Measurements from ENCODE around the gene PCDHGA4.
A peak's percentile ranks its signal among the peaks of the same experiment; 100 is the strongest.
"Not testable (repeated sequence)": the region's sequence is repeated elsewhere in the genome, so short reads cannot be mapped to it uniquely, and the experiment has no call there.

The PCDHGA4 gene

GRCh38 chr5:141354900-141355469 is at the start of gene PCDHGA4:
TSS of gene PCDHGA4 (plus strand) at chr5:141355021. CDS start at chr5:141355108, 87 bp downstream.
- no peak for DNase-seq (ENCODE audit: low spot score)
- TF ChIP-seq, protein P1, sequence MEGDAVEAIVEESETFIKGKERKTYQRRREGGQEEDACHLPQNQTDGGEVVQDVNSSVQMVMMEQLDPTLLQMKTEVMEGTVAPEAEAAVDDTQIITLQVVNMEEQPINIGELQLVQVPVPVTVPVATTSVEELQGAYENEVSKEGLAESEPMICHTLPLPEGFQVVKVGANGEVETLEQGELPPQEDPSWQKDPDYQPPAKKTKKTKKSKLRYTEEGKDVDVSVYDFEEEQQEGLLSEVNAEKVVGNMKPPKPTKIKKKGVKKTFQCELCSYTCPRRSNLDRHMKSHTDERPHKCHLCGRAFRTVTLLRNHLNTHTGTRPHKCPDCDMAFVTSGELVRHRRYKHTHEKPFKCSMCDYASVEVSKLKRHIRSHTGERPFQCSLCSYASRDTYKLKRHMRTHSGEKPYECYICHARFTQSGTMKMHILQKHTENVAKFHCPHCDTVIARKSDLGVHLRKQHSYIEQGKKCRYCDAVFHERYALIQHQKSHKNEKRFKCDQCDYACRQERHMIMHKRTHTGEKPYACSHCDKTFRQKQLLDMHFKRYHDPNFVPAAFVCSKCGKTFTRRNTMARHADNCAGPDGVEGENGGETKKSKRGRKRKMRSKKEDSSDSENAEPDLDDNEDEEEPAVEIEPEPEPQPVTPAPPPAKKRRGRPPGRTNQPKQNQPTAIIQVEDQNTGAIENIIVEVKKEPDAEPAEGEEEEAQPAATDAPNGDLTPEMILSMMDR (IDR thresholded peaks at IDR 0.05; ENCODE audit: extremely low read depth, insufficient read depth, missing control alignments), result peak; percentile 22

GRCh38 chr5:141306630-141307029 is 48.2 kb upstream of the PCDHGA4 start:
- TF ChIP-seq, protein P1 (IDR thresholded peaks at IDR 0.05; ENCODE audit: extremely low read depth, insufficient read depth, missing control alignments), result no peak
- no peak for DNase-seq (ENCODE audit: low spot score)
- in situ Hi-C loops (cut with MboI; ENCODE audit: low pct_unique_long_range_greater_than_20kb, low sequenced_read_pairs, unreplicated experiment), result no loop called here

More at GRCh38 chr5:141354900-141355469, at the start of gene PCDHGA4:
- in situ Hi-C loops (cut with MboI; ENCODE audit: low pct_unique_long_range_greater_than_20kb, low sequenced_read_pairs, unreplicated experiment), result no loop called here

GRCh38 chr5:141313711-141314110 is 41.1 kb upstream of the PCDHGA4 start:
- TF ChIP-seq, protein P1 (IDR thresholded peaks at IDR 0.05; ENCODE audit: extremely low read depth, insufficient read depth, missing control alignments), result no peak
- DNase-seq (ENCODE audit: low spot score), result no peak
- in situ Hi-C loops (cut with MboI; ENCODE audit: low pct_unique_long_range_greater_than_20kb, low sequenced_read_pairs, unreplicated experiment), result no loop called here

- in situ Hi-C loops (cut with MboI; ENCODE audit: low pct_unique_long_range_greater_than_20kb, low sequenced_read_pairs, unreplicated experiment); DNase-seq (ENCODE audit: low spot score): not testable (repeated sequence)
These were observed 37.9 kb upstream of the PCDHGA4 start for GRCh38 chr5:141316963-141317362.

GRCh38 chr5:141319202-141319601 is 35.6 kb upstream of the PCDHGA4 start:
- TF ChIP-seq, protein P1 (IDR thresholded peaks at IDR 0.05; ENCODE audit: extremely low read depth, insufficient read depth, missing control alignments), result no peak
- in situ Hi-C loops (cut with MboI; ENCODE audit: low pct_unique_long_range_greater_than_20kb, low sequenced_read_pairs, unreplicated experiment), result no loop called here
- DNase-seq (ENCODE audit: low spot score), result no peak

DNA sequence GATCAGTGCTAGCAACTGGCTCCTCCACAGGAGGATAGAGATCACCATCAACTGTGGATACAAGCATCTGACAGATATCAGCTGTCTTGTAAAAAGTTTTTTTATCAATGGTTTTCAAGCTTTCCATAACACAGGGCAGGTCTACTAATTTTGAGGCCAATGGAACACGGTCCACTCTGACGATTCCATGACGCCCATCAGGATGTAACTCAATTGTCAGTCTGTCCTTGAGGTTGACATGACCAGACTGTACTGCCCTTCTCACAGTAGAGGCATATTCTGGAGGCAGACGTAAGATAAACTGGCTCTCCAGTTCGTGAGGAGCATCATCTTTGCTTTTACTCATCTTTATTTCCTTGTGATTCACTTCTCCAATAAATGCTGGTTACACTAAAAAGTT is 35.1 kb upstream of the PCDHGA4 start:
- DNase-seq (ENCODE audit: low spot score), result no peak
- in situ Hi-C loops (cut with MboI; ENCODE audit: low pct_unique_long_range_greater_than_20kb, low sequenced_read_pairs, unreplicated experiment), result no loop called here
- TF ChIP-seq, protein P1 (IDR thresholded peaks at IDR 0.05; ENCODE audit: extremely low read depth, insufficient read depth, missing control alignments), result no peak

GRCh38 chr5:141320225-141321169 is 34.3 kb upstream of the PCDHGA4 start, which contains the start of gene TAF7:
TSS of gene TAF7 (minus strand) at chr5:141320784. CDS start at chr5:141320044, 740 bp downstream.
- in situ Hi-C loops (cut with MboI; ENCODE audit: low pct_unique_long_range_greater_than_20kb, low sequenced_read_pairs, unreplicated experiment), result no loop called here
- DNase-seq (ENCODE audit: low spot score), result peak; percentile 89
- TF ChIP-seq, protein P1 (IDR thresholded peaks at IDR 0.05; ENCODE audit: extremely low read depth, insufficient read depth, missing control alignments), result peak; percentile 93
